K562 (cell line): ENCODE results near the gene ANAPC2. TPM values are rescaled to one million over a fixed set of nuclear protein-coding genes. Genes with fewer than 3 reads are reported as not detected.

Experiments
- ATAC-seq: fragments of 200-7000 bp; cut with Tn5 transposase; 3 replicates; pipeline ENCODE4 v1.9.1; 2020; ENCODE audit warnings: moderate library complexity
- BruUV-seq: library from RNA; stranded (reverse); fragments of 400-500 nt; replicated peaks from 2 replicates; lab custom pipeline; 2021; lab: Mats Ljungman, UMichigan
- CTCF ChIA-PET: fragments of 300-600 bp; formaldehyde crosslinking; extraction: SDS; loops from one replicate; lab custom pipeline; 2021; ENCODE audit warnings: low intra/inter-chr PET ratio; lab: Yijun Ruan, JAX
- POLR2A ChIA-PET: fragments of 300-600, 350-650 bp; sonication (Branson Sonifier 250); formaldehyde crosslinking; extraction: SDS; loops from one replicate; lab custom pipeline; 2021; ENCODE audit warnings: antibody characterized with exemption, inconsistent platforms; lab: Yijun Ruan, JAX
- DNase-seq, 4 experiments: peaks; one replicate each; pipeline versions ENCODE4 v3.0.0 to v3.0.0-alpha.2; 2011 to 2018; ENCODE audit warnings: low spot score in 3 of 4, mixed read lengths in 3 of 4; ENCODE audit errors: extremely low read depth in 1 of 4
- FAIRE-seq: peaks from 2 replicates; lab custom pipeline; 2011; peaks lifted over from hg19 to GRCh38; lab: Jason Lieb, UNC
- H2AFZ ChIP-seq: 2 replicates; pipeline ENCODE4 v1.6.0; 2011; ENCODE audit warnings: low read depth, low read length, control low read depth, inconsistent platforms
- H3K27ac ChIP-seq: fragments of 200-600 bp; 3 replicates; pipeline ENCODE4 v1.8.0; 2011; ENCODE audit warnings: low read depth, mild to moderate bottlenecking, control low read depth, inconsistent platforms, low read length, moderate library complexity, mixed read lengths; ENCODE audit errors: extremely low read depth
- H3K27me3 ChIP-seq, 2 experiments: fragments of 300-600 bp in 1 of 2; 2 replicates in 1 of 2; 3 replicates in 1 of 2; pipeline versions ENCODE4 v1.6.0 to v1.8.0; 2011; ENCODE audit warnings: inconsistent platforms in 2 of 2, low read length in 2 of 2, mild to moderate bottlenecking in 1 of 2, mixed read lengths in 1 of 2, moderate library complexity in 1 of 2; ENCODE audit not compliant: control insufficient read depth in 2 of 2, insufficient read depth in 2 of 2
- H3K36me3 ChIP-seq: fragments of 300-600 bp; 3 replicates; pipeline ENCODE4 v1.8.0; 2011; ENCODE audit warnings: mild to moderate bottlenecking, low read length, inconsistent platforms; ENCODE audit not compliant: control insufficient read depth, insufficient read depth
- H3K4me1 ChIP-seq, 2 experiments: fragments of 200-600 bp in 1 of 2; replicated peaks in 1 of 2; 2 replicates in 1 of 2; 3 replicates in 1 of 2; pipeline versions ENCODE4 v1.5.1 to v1.8.0; 2011; ENCODE audit warnings: inconsistent platforms in 2 of 2, low read length in 2 of 2, mild to moderate bottlenecking in 1 of 2, mixed read lengths in 1 of 2, moderate library complexity in 1 of 2; ENCODE audit not compliant: control insufficient read depth in 2 of 2, insufficient read depth in 2 of 2
- H3K4me2 ChIP-seq: 2 replicates; pipeline ENCODE4 v1.6.1; 2011; ENCODE audit warnings: low read length, control low read depth, inconsistent platforms, mixed read lengths; ENCODE audit not compliant: insufficient read depth
- H3K4me3 ChIP-seq: fragments of 200-600 bp; sonication (generic), shearing (Covaris generic); 2 replicates; pipeline ENCODE4 v1.5.1; 2016; ENCODE audit warnings: control low read depth, inconsistent platforms
- H3K79me2 ChIP-seq: fragments of 200-600 bp; 3 replicates; pipeline ENCODE4 v1.8.0; 2011; ENCODE audit warnings: low read length, inconsistent platforms; ENCODE audit not compliant: control insufficient read depth, insufficient read depth
- H3K9ac ChIP-seq, 2 experiments: 2 replicates each; pipeline versions ENCODE4 v1.6.0 to v1.6.1; 2011; ENCODE audit warnings: low read depth in 2 of 2, low read length in 2 of 2, control low read depth in 1 of 2, inconsistent platforms in 1 of 2, mild to moderate bottlenecking in 1 of 2, mixed read lengths in 1 of 2; ENCODE audit not compliant: insufficient read depth in 1 of 2
- H3K9me1 ChIP-seq: one replicate; pipeline ENCODE4 v1.6.0; 2011; ENCODE audit warnings: inconsistent platforms, mild to moderate bottlenecking, low read length, moderate library complexity; ENCODE audit not compliant: control insufficient read depth, insufficient read depth
- H3K9me3 ChIP-seq: replicated peaks from 2 replicates; pipeline ENCODE4 v1.5.1; 2011; ENCODE audit warnings: low read depth, low read length, inconsistent platforms; ENCODE audit not compliant: control insufficient read depth, insufficient read depth
- H4K20me1 ChIP-seq: replicated peaks from 2 replicates; pipeline ENCODE4 v1.6.1; 2011; ENCODE audit warnings: low read length, inconsistent platforms, mixed read lengths; ENCODE audit not compliant: control insufficient read depth, insufficient read depth
- MYC ChIP-seq, 2 experiments: fragments of 250-450 bp in 1 of 2; sonication (Bioruptor Pico) in 1 of 2; IDR thresholded peaks; 2 replicates each; pipeline versions ENCODE4 v1.5.1 to v1.6.1; 2012 to 2021; ENCODE audit warnings: low read depth in 2 of 2, borderline replicate concordance in 1 of 2, improper control_type of control experiment in 1 of 2, low read length in 1 of 2, mild to moderate bottlenecking in 1 of 2, moderate library complexity in 1 of 2
- POLR2A ChIP-seq: fragments of 450-650 bp; conservative IDR thresholded peaks from 2 replicates; pipeline ENCODE4 v1.6.1; 2016
- PTRF ChIP-seq: fragments of 450-650 bp; IDR thresholded peaks from 2 replicates; pipeline ENCODE4 v1.6.1; 2016; ENCODE audit warnings: mild to moderate bottlenecking, missing genetic modification characterization, missing compliant biosample characterization
- RBFOX2 ChIP-seq: fragments of 200-400 bp; formaldehyde crosslinking; IDR thresholded peaks from 2 replicates; pipeline ENCODE4 v1.6.1; 2017; ENCODE audit warnings: low read depth, mild to moderate bottlenecking, low read length, moderate library complexity
- SP1 ChIP-seq: sonication (generic); formaldehyde crosslinking; IDR thresholded peaks from 2 replicates; pipeline ENCODE4 v1.8.1; 2022; ENCODE audit warnings: mild to moderate bottlenecking, missing genetic modification reagents
- ZC3H4 ChIP-seq: sonication (generic); formaldehyde crosslinking; IDR thresholded peaks from 2 replicates; pipeline ENCODE4 v1.9.0; 2021; ENCODE audit warnings: missing genetic modification reagents, borderline replicate concordance
- WGBS: fragments of 100-300 bp; shearing (Covaris generic); methylation state at CpG from one replicate; pipeline ENCODE4 v1.1.6; 2016; ENCODE audit warnings: low coverage, mixed read lengths; ENCODE audit not compliant: insufficient coverage; ENCODE audit errors: missing lambda C conversion rate; 5-methylcytosine and 5-hydroxymethylcytosine counted together
- in situ Hi-C: fragments of 300-500 bp; cut with MboI; formaldehyde crosslinking; loops from 4 replicates; pipeline ENCODE4 v1.15.0; 2018; ENCODE audit warnings: inconsistent platforms, mixed read lengths
- intact Hi-C: fragments of 100-400 bp; cut with micrococcal nuclease; formaldehyde crosslinking; loops from 2 replicates; pipeline ENCODE4 v1.14.2; 2022
- polyA plus RNA-seq, 8 experiments: library from polyadenylated mRNA; depleted of rRNA in 4 of 8; stranded (reverse) in 5 of 8; unstranded in 3 of 8; fragments of >200 nt; fragmentation: Nextera tagmentation in 2 of 8; fragmentation: Illumina TruSeq in 1 of 8; extraction: Ambion mirVana in 2 of 8; extraction: Trizol in 1 of 8; gene quantifications; 2 replicates each; pipeline versions ENCODE4 v1.2.1 to v1.2.3, GENCODE V29; 2011 to 2014; ENCODE audit warnings: inconsistent platforms in 1 of 8, missing spikeins in 1 of 8
- total RNA-seq, 7 experiments: library from RNA; depleted of rRNA in 6 of 7; stranded (reverse); fragments of >200 nt in 6 of 7; fragmentation: Illumina TruSeq in 2 of 7; extraction: Trizol in 2 of 7; gene quantifications; 2 replicates each; pipeline versions ENCODE4 v1.2.1 to v1.2.3, GENCODE V29; 2011 to 2021; ENCODE audit warnings: low replicate concordance in 1 of 7
- TF ChIP-seq, protein P1 (sequence below): sonication (generic); formaldehyde crosslinking; IDR thresholded peaks from 2 replicates; pipeline ENCODE4 v1.8.0; 2022; ENCODE audit warnings: mild to moderate bottlenecking, missing genetic modification reagents
- TF ChIP-seq, protein P2 (sequence below): sonication (generic); IDR thresholded peaks from 2 replicates; pipeline ENCODE4 v1.6.1; 2016
- TF ChIP-seq, protein P3 (sequence below), 2 experiments: fragments of 250-450 bp in 1 of 2; fragments of 450-650 bp in 1 of 2; sonication (Bioruptor Pico) in 1 of 2; IDR thresholded peaks; 2 replicates each; pipeline versions ENCODE4 v1.6.1 to v1.8.0; 2016 to 2021; ENCODE audit warnings: mild to moderate bottlenecking in 2 of 2, moderate library complexity in 2 of 2, missing compliant biosample characterization in 1 of 2, missing genetic modification characterization in 1 of 2
- TF ChIP-seq, protein P4 (sequence below): fragments of 250-450 bp; sonication (Bioruptor Pico); IDR thresholded peaks from 2 replicates; pipeline ENCODE4 v1.5.0; 2021; ENCODE audit warnings: mild to moderate bottlenecking, borderline replicate concordance

Gene ANAPC2
- total and polyA plus RNA-seq, 9 of the 15 experiments (the other 6 are each of a cell fraction or from before 2014, with no cell fraction given), result 0.11 to 56.5 (median 17.1) TPM; not detected in 1

DNA sequence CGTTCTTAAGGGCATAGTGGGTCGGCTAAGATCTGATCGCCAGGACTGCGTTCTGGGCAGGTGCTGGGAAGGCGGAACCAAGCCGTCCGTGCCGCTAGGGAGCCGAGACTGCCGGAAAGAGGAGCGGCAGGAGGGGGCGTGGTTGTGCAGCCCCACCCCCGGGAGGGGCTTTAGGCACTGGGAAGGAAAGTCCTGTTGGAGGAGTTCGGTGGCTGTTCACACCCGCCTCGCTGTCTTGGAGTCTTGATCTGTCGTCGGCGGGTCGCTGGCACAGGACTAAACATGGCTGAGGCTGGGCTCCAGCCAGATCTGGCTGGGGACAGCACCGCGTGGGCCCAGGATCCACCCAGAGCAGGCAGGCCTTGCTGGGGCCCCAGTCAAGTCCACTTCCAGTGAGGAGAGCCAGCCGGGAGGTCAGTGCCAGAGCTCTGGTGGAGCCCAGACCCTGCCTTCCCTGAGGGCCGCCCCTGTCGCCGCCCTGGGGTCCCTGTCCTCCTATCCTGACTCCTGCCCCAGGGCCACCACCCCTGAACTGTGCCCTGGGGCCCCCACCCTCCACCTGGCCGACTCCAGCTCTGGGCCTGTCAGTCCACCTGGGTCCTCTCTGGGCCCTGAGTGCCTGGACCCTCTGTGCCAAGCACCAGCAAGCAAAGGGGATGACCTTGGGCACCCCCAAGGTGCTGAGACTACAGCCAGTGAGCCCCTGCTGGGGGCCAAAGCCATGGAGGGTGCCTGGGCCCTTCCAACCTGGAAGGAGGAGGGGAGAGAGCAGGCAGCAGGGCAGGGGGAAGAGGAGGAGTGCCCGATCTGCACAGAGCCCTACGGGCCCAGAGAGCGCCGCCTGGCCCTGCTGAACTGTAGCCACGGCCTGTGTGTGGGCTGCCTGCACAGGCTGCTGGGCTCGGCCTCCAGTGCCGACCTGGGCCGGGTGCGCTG is 29.2 kb upstream of the ANAPC2 start:
- Histone ChIP-seq H4K20me1 (no peaks in the 10 kb centered on the region), H3K4me2 (peak overlapping the region; percentile 82), H3K4me1 (peaks cover 28 to 88% of the 10 kb centered on the region in 2 experiments), H2AFZ (peak overlapping the region; percentile 35; the same call in 1 of the 2 replicates), H3K79me2 (peaks cover 18% of the 10 kb centered on the region; the same call in 2 of the 3 replicates), H3K36me3 (peaks cover 35% of the 10 kb centered on the region; the same call in 2 of the 3 replicates), H3K9me3 (no peaks in the 10 kb centered on the region), H3K27ac (peak overlapping the region; percentile 72), H3K9ac (peak overlapping the region; percentile 76 to 92), H3K9me1 (no peaks in the 10 kb centered on the region), H3K4me3 (peak overlapping the region; percentile 40), H3K27me3 (no peaks in the 10 kb centered on the region)
- CTCF ChIA-PET, result no interaction called here
- POLR2A ChIA-PET, result interaction anchor here (0.5 to 2.1 kb wide), 9 partner anchors 8 to 90 kb away, joined by 3 to 13 read pairs (median 4); no protein-coding TSS in a partner anchor
- peak; percentile 84 to 92 (median 88) for DNase-seq
- FAIRE-seq, result peak; percentile 98
- intact Hi-C loops (loop anchor here (2.0 kb wide), 1 partner anchor 17 kb away; the partner anchor contains the start of gene TPRN), in situ Hi-C loops (no loop called here)
- 15% methylated on average over 30 of the region's 36 CpGs for WGBS
- ATAC-seq, result peak; percentile 88
- BruUV-seq, result TSS peak; percentile 37
- TF ChIP-seq, protein P1, sequence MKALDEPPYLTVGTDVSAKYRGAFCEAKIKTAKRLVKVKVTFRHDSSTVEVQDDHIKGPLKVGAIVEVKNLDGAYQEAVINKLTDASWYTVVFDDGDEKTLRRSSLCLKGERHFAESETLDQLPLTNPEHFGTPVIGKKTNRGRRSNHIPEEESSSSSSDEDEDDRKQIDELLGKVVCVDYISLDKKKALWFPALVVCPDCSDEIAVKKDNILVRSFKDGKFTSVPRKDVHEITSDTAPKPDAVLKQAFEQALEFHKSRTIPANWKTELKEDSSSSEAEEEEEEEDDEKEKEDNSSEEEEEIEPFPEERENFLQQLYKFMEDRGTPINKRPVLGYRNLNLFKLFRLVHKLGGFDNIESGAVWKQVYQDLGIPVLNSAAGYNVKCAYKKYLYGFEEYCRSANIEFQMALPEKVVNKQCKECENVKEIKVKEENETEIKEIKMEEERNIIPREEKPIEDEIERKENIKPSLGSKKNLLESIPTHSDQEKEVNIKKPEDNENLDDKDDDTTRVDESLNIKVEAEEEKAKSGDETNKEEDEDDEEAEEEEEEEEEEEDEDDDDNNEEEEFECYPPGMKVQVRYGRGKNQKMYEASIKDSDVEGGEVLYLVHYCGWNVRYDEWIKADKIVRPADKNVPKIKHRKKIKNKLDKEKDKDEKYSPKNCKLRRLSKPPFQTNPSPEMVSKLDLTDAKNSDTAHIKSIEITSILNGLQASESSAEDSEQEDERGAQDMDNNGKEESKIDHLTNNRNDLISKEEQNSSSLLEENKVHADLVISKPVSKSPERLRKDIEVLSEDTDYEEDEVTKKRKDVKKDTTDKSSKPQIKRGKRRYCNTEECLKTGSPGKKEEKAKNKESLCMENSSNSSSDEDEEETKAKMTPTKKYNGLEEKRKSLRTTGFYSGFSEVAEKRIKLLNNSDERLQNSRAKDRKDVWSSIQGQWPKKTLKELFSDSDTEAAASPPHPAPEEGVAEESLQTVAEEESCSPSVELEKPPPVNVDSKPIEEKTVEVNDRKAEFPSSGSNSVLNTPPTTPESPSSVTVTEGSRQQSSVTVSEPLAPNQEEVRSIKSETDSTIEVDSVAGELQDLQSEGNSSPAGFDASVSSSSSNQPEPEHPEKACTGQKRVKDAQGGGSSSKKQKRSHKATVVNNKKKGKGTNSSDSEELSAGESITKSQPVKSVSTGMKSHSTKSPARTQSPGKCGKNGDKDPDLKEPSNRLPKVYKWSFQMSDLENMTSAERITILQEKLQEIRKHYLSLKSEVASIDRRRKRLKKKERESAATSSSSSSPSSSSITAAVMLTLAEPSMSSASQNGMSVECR, result peak; percentile 35; the same call in 1 of the 2 replicates
- TF ChIP-seq PTRF (tag) (no peak), SP1 (CRISPR knock-in tag) (peak; percentile 69), ZC3H4 (CRISPR knock-in tag) (no peak), POLR2A (peak; percentile 70), RBFOX2 (peak; percentile 74), MYC (IDR thresholded peaks at IDR 0.05; ENCODE audit: low read depth, low read length) (peak; percentile 37; the same call in 1 of the 2 replicates), MYC (CRISPR knock-in tag; IDR thresholded peaks at IDR 0.05; ENCODE audit: borderline replicate concordance, low read depth) (no peak)
- TF ChIP-seq, protein P2, sequence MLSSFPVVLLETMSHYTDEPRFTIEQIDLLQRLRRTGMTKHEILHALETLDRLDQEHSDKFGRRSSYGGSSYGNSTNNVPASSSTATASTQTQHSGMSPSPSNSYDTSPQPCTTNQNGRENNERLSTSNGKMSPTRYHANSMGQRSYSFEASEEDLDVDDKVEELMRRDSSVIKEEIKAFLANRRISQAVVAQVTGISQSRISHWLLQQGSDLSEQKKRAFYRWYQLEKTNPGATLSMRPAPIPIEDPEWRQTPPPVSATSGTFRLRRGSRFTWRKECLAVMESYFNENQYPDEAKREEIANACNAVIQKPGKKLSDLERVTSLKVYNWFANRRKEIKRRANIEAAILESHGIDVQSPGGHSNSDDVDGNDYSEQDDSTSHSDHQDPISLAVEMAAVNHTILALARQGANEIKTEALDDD, result no peak
- TF ChIP-seq, protein P3, sequence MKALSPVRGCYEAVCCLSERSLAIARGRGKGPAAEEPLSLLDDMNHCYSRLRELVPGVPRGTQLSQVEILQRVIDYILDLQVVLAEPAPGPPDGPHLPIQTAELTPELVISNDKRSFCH (CRISPR knock-in tag; IDR thresholded peaks at IDR 0.05), result no peak
- TF ChIP-seq, protein P3 (tag; IDR thresholded peaks at IDR 0.05), result 0 out of 2 replicates have a peak, but pooled peaks have one; percentile 21
- TF ChIP-seq, protein P4, sequence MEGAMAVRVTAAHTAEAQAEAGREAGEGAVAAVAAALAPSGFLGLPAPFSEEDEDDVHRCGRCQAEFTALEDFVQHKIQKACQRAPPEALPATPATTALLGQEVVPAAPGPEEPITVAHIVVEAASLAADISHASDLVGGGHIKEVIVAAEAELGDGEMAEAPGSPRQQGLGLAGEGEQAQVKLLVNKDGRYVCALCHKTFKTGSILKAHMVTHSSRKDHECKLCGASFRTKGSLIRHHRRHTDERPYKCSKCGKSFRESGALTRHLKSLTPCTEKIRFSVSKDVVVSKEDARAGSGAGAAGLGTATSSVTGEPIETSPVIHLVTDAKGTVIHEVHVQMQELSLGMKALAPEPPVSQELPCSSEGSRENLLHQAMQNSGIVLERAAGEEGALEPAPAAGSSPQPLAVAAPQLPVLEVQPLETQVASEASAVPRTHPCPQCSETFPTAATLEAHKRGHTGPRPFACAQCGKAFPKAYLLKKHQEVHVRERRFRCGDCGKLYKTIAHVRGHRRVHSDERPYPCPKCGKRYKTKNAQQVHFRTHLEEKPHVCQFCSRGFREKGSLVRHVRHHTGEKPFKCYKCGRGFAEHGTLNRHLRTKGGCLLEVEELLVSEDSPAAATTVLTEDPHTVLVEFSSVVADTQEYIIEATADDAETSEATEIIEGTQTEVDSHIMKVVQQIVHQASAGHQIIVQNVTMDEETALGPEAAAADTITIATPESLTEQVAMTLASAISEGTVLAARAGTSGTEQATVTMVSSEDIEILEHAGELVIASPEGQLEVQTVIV (CRISPR knock-in tag), result no peak
